ENCODE data around the gene KRTAP5-5.

GRCh38 chr11:1619449-1619848 lies 10.1 kb upstream of the KRTAP5-5 start:
- TF ChIP-seq POLR2AphosphoS5 (IDR thresholded peaks at IDR 0.05) = no peak
- no peak for TF ChIP-seq POLR2A (IDR thresholded peaks at IDR 0.05; ENCODE audit: low read depth)

Measured in esophagus muscularis mucosa (tissue), 2 donors.